Right lobe of liver (tissue), 4 donors: ENCODE results near the gene TMEFF2.

Experiments
- POLR2A ChIP-seq: fragments of 450-650 bp; IDR thresholded peaks from one replicate; pipeline ENCODE4 v1.6.1; 2017; ENCODE audit warnings: antibody characterized with exemption, mild to moderate bottlenecking
- TF ChIP-seq, protein P1 (sequence below), 4 donors: fragments of 200-600 bp in 3 of 4; fragments of 450-650 bp in 1 of 4; IDR thresholded peaks; one replicate each; pipeline versions ENCODE4 v1.5.1 to v1.8.0; 2016 to 2022; ENCODE audit warnings: antibody characterized with exemption in 4 of 4, mild to moderate bottlenecking in 2 of 4
- donor health status: DM: no; HTN: no; CAD: no.
- donor health status: DM: no; HTN: no; CAD: no.
- donor health status: DM: no; HTN: yes; CAD: no.

DNA sequence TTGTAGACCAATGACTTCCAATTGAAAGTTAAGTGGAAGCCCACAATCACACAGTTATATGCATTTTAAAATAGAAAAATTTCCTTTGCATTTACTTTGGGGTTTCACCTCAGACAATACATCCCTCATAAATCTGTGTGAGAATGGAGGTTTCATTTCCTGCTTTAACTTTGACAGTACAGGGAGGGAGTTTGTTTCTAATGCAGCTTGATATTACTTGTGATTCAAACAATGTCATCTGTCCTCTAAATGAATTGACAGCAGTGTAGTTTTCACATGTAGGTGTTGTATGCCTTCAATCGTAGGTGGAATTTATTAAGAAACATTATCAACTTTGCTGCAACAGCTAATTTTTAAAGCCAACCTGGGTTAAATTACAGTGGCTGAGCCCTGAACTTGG is 75.2 kb downstream of the TMEFF2 start:
- no peak for TF ChIP-seq POLR2A
- TF ChIP-seq, protein P1, sequence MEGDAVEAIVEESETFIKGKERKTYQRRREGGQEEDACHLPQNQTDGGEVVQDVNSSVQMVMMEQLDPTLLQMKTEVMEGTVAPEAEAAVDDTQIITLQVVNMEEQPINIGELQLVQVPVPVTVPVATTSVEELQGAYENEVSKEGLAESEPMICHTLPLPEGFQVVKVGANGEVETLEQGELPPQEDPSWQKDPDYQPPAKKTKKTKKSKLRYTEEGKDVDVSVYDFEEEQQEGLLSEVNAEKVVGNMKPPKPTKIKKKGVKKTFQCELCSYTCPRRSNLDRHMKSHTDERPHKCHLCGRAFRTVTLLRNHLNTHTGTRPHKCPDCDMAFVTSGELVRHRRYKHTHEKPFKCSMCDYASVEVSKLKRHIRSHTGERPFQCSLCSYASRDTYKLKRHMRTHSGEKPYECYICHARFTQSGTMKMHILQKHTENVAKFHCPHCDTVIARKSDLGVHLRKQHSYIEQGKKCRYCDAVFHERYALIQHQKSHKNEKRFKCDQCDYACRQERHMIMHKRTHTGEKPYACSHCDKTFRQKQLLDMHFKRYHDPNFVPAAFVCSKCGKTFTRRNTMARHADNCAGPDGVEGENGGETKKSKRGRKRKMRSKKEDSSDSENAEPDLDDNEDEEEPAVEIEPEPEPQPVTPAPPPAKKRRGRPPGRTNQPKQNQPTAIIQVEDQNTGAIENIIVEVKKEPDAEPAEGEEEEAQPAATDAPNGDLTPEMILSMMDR (IDR thresholded peaks at IDR 0.05): no peak
